Astrocyte of the cerebellum (primary cell): ENCODE measurements around the gene EEIG1.

Experiments
- DNase-seq: peaks from one replicate; pipeline ENCODE4 v3.0.0-alpha.2; 2011; ENCODE audit warnings: low read depth
- H3K4me3 ChIP-seq: 2 replicates; pipeline ENCODE4 v1.5.1; 2011; ENCODE audit warnings: mild to moderate bottlenecking, low read depth, low read length, moderate library complexity
- in situ Hi-C: cut with HindIII; loops from 2 replicates; pipeline ENCODE4 v1.10.0; 2017; ENCODE audit warnings: low sequenced_read_pairs
- TF ChIP-seq, protein P1 (sequence below): IDR thresholded peaks from 2 replicates; pipeline ENCODE4 v1.5.1; 2012; ENCODE audit warnings: low read length, low read depth, moderate library complexity, mild to moderate bottlenecking; ENCODE audit errors: missing control alignments

EEIG1 gene

DNA sequence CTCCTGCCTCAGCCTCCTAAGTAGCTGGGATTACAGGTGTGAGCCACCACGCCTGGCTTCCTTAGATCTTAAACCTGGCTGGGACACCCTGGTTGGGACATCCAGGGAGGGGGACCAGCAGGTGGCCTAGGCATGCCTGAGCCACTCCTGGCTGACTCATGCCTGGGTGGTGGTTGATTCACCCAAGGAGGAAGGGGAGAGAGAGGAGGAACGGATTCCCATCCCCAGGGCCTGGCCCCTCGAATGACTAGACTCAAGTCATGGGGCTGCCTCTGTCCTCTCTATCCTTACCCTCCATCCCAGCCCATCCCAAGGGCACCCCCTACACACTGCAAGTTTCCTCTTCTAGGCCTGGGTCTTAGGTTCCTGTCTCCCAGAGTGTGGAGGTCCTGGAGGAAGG lies 12.7 kb downstream of the EEIG1 start:
- H3K4me3 ChIP-seq: no peak overlapping the region
- DNase-seq: no peak
- in situ Hi-C loops: no loop called here
- TF ChIP-seq, protein P1, sequence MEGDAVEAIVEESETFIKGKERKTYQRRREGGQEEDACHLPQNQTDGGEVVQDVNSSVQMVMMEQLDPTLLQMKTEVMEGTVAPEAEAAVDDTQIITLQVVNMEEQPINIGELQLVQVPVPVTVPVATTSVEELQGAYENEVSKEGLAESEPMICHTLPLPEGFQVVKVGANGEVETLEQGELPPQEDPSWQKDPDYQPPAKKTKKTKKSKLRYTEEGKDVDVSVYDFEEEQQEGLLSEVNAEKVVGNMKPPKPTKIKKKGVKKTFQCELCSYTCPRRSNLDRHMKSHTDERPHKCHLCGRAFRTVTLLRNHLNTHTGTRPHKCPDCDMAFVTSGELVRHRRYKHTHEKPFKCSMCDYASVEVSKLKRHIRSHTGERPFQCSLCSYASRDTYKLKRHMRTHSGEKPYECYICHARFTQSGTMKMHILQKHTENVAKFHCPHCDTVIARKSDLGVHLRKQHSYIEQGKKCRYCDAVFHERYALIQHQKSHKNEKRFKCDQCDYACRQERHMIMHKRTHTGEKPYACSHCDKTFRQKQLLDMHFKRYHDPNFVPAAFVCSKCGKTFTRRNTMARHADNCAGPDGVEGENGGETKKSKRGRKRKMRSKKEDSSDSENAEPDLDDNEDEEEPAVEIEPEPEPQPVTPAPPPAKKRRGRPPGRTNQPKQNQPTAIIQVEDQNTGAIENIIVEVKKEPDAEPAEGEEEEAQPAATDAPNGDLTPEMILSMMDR: no peak

DNA sequence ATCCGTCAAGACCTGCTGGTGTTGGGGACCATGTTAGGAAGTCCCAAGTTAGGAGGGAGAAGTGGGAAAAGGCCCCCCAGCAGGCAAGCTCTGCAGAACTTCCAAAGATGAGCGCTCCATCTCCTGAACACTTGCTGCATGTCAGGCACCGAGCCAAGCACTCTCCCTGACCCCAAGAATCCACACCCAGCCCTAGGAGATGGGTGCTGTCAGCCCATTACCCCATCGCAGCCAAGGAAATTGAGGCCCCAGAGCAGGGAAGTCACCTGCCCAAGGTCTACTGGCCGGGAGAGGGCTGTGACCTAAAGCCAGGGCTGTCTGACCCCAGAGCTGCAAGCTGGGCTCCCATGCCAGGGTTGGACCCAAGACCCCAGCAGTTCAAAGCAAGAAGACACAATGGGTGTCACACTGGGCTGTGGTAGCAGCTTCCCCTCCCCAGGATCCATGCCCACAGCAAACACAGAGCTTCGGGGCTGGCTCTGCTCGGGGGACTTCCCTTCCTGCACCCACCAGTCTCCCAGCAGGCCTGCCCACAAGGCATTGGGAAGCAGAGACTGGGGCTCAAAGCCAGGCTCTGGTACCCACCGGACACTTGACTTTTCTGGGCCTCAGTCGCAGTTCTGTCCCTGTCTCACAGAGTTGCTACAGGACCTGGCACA lies 13.5 kb downstream of the EEIG1 start:
- no peak for DNase-seq
- TF ChIP-seq, protein P1: no peak
- no peak overlapping the region for H3K4me3 ChIP-seq
- in situ Hi-C loops: no loop called here

DNA sequence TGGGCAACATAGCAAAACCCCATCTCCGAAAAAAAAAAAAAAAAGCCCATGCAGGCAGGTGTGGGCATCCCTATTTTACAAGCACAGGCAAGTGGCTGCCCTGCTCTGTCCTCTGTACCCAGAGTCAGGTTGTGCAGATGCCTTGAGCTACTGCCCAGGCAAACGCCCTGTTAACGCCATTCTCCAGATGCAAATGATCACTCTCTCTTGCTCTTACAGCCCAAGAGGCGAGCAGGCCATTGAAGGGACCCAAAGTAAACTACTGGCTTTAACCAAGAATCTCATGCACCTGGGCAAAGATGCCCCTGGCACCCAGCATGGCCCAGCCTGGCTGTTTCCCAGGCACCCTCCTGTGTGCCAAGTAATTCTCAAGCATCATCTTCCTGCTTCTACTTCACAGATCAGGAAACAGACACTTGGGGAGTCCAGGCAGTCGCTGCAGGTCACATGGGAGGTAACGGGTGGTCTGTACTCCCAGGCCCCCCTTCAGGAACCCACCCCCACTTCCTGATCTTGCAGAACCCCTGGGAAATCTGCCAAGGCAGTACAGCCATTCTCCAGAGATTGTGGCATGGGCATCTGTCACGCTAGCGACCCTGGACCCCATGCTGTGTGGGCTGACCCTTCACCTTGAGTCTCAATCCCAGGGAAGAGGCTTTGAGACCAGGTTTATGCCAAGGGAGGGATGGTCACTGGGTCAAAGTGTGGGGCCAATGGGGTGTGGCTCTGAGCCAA lies 14.2 kb downstream of the EEIG1 start:
- TF ChIP-seq, protein P1: no peak
- DNase-seq: no peak
- no peak overlapping the region for H3K4me3 ChIP-seq
- in situ Hi-C loops: no loop called here

DNA sequence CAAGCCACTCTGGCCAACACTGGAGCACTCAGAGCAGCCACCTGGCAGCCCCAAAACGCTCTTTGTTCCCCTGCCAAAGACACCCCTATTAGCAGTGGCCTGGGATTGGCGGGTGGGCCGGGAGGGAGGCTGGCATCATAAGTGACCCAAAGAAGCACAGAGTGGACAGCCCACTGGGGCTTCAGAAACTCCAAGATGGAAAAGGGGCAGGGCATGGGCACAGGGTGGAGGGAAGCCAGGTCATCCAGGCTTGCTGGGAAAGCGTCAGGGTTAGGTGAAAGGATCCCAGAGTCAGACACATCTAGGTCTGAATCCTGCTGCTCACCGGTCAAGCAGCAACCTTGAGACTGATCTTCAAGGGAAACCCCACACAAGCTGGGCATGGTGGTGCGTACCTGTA lies 14.8 kb downstream of the EEIG1 start:
- TF ChIP-seq, protein P1: no peak
- in situ Hi-C loops: no loop called here
- no peak for DNase-seq
- no peak overlapping the region for H3K4me3 ChIP-seq

DNA sequence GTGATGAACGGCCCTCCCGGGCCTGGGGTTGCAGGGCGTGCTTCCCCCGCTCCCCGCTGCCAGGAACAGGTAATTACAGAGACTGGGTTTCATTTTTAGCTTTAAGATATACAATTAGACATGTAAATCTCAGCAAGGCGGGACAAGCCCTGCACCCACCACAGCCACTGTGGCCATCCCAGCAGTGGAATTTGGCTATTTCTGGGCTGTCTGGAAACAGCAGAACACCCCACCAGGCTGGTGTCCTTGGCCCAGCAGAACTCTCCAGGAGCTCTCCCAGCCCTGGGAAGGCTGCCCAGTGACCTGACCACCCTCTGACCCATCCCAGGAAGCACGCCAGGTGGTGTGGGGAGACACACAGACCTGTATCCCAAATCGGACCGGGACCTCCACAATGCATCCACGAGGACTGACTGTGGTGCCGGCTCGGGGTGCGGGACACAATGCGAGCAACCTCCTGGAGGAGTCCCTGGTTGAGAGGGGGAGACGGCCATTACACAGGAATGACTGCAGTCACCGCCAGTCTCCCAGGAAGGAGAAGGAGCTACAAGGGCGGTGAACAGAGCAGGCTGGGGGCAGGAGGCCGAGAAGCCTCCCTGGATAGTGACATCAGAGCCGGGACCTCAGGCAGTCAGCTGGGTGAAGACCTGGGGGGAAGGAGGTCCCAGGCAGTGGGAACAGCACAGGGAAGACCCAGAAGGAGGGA lies 17.3 kb downstream of the EEIG1 start:
- no peak overlapping the region for H3K4me3 ChIP-seq
- no peak for DNase-seq
- in situ Hi-C loops: no loop called here
- TF ChIP-seq, protein P1: no peak

DNA sequence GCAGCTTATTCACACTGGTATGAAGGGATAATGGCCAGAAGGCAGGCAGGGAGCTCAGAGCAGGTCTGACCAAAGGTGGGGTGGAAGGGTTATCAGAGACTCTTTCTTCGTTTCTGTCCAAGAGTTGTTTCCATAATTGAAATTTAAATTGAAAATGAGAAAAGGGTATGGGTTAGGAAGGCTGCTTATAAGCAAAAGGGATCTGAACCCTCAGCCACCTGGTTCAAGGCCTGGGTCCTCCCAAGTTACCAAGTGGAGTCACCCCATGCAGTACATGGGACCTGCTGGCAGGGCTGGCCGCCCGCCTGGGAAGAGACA lies 17.8 kb downstream of the EEIG1 start:
- DNase-seq: no peak
- TF ChIP-seq, protein P1: no peak
- H3K4me3 ChIP-seq: no peak overlapping the region
- in situ Hi-C loops: no loop called here
